ENCODE data around the gene GLRX. TPM values are rescaled to one million over a fixed set of nuclear protein-coding genes. Genes with fewer than 3 reads are reported as not detected.

The GLRX gene
- total and polyA plus RNA-seq, 8 donors, result 1.7 to 20.9 (median 6.6) TPM

GRCh38 chr5:95799191-95799835 is 23.2 kb downstream of the GLRX start:
- Histone ChIP-seq H3K27ac (no peak overlapping the region), H3K27me3 (no peaks in the 10 kb centered on the region), H3K4me3 (no peak overlapping the region), H3K4me1 (peaks cover 10 to 20% (median 18%) of the 10 kb centered on the region in 3 donors), H3K36me3 (peaks cover 0 to 10% (median 0%) of the 10 kb centered on the region in 3 donors), H3K9me3 (no peaks in the 10 kb centered on the region)
- DNase-seq (no peak), FAIRE-seq (no peak), ATAC-seq (no peak)
- no peak for TF ChIP-seq CTCF (IDR thresholded peaks at IDR 0.05)
- 94 to 97% methylated on average over 4 of the region's 4 CpGs for WGBS, 2 donors
- intact Hi-C loops (cut with DNase I), result no loop called here

- Histone ChIP-seq H3K4me1 (peaks cover 8 to 13% (median 10%) of the 10 kb centered on the region in 3 donors), H3K4me3 (no peak overlapping the region), H3K27me3 (no peaks in the 10 kb centered on the region), H3K36me3 (peaks cover 0 to 17% (median 6%) of the 10 kb centered on the region in 3 donors), H3K27ac (no peak overlapping the region), H3K9me3 (no peaks in the 10 kb centered on the region)
- intact Hi-C loops (cut with DNase I), result no loop called here
- DNase-seq (no peak), FAIRE-seq (no peak), ATAC-seq (no peak)
- TF ChIP-seq CTCF (IDR thresholded peaks at IDR 0.05), result no peak
Measured at GRCh38 chr5:95798545-95798944, 24.0 kb downstream of the GLRX start.

GRCh38 chr5:95798048-95798447 is 24.5 kb downstream of the GLRX start:
- intact Hi-C loops (cut with DNase I), result no loop called here
- H3K9me3 ChIP-seq, result no peaks in the 10 kb centered on the region
- no peaks in the 10 kb centered on the region for H3K27me3 ChIP-seq
- peaks cover 0 to 18% (median 7%) of the 10 kb centered on the region in 3 donors for H3K36me3 ChIP-seq
- no peak overlapping the region for H3K4me3 ChIP-seq
- H3K4me1 ChIP-seq, result peaks cover 4 to 9% (median 5%) of the 10 kb centered on the region in 3 donors
- FAIRE-seq, result no peak
- no peak for TF ChIP-seq CTCF (IDR thresholded peaks at IDR 0.05)
- H3K27ac ChIP-seq, result no peak overlapping the region
- 93 to 97% methylated on average over 2 of the region's 2 CpGs for WGBS, 2 donors
- no peak for DNase-seq
- ATAC-seq, result no peak

GRCh38 chr5:95797301-95797700 is 25.2 kb downstream of the GLRX start:
- peaks cover 0 to 9% (median 4%) of the 10 kb centered on the region in 3 donors for H3K4me1 ChIP-seq
- no peaks in the 10 kb centered on the region for H3K9me3 ChIP-seq
- no peak for ATAC-seq
- TF ChIP-seq CTCF (IDR thresholded peaks at IDR 0.05), result no peak
- intact Hi-C loops (cut with DNase I), result no loop called here
- no peaks in the 10 kb centered on the region for H3K27me3 ChIP-seq
- WGBS, 2 donors, result 93 to 94% methylated on average over 3 of the region's 3 CpGs
- H3K27ac ChIP-seq, result no peak overlapping the region
- no peak for DNase-seq
- no peak overlapping the region for H3K4me3 ChIP-seq
- H3K36me3 ChIP-seq, result peaks cover 0 to 25% (median 7%) of the 10 kb centered on the region in 3 donors
- no peak for FAIRE-seq

GRCh38 chr5:95794070-95794516 is 28.4 kb downstream of the GLRX start:
- Histone ChIP-seq H3K4me1 (no peaks in the 10 kb centered on the region), H3K9me3 (no peaks in the 10 kb centered on the region), H3K27me3 (no peaks in the 10 kb centered on the region), H3K27ac (no peak overlapping the region), H3K4me3 (no peak overlapping the region), H3K36me3 (peaks cover 0 to 44% (median 7%) of the 10 kb centered on the region in 3 donors)
- FAIRE-seq, result no peak
- no peak for DNase-seq
- WGBS, 2 donors, result 44 to 46% methylated on average over 3 of the region's 3 CpGs
- intact Hi-C loops (cut with DNase I), result no loop called here
- TF ChIP-seq CTCF (IDR thresholded peaks at IDR 0.05), result no peak
- no peak for ATAC-seq

Measured in pancreas (tissue), 10 donors.